ENCODE data around the gene KPNB1. TPM values are rescaled to one million over a fixed set of nuclear protein-coding genes. Genes with fewer than 3 reads are reported as not detected.

KPNB1 gene
- total and polyA plus RNA-seq, 2 of the 4 experiments (the other 2 are of a cell fraction) = 206 to 1,082 TPM

GRCh38 chr17:47620503-47621245, 29.0 kb upstream of the KPNB1 start (continued):
- no peak for TF ChIP-seq CTCF (conservative IDR thresholded peaks at IDR 0.05; ENCODE audit: low read depth, low read length)

Measured in IMR-90 (cell line).